Nephron progenitor cell (in vitro differentiated cells): Measurements from ENCODE around the gene GPX8.

Experiments
- DNase-seq: peaks from one replicate; pipeline ENCODE4 v3.0.0; 2021
- H3K27ac Mint-ChIP-seq: 2 replicates; pipeline ENCODE4 v1.8.0; 2021; ENCODE audit warnings: mild to moderate bottlenecking, moderate library complexity, mixed read lengths
- H3K27me3 Mint-ChIP-seq: 2 replicates; pipeline ENCODE4 v1.8.0; 2021; ENCODE audit warnings: mild to moderate bottlenecking, low read depth, mixed read lengths; ENCODE audit not compliant: poor library complexity
- H3K36me3 Mint-ChIP-seq: 2 replicates; pipeline ENCODE4 v1.8.0; 2021; ENCODE audit warnings: low read depth, mixed read lengths
- H3K4me1 Mint-ChIP-seq: 2 replicates; pipeline ENCODE4 v1.8.0; 2021; ENCODE audit warnings: mixed read lengths
- H3K4me3 Mint-ChIP-seq: 2 replicates; pipeline ENCODE4 v1.8.0; 2021; ENCODE audit warnings: mild to moderate bottlenecking, moderate library complexity, mixed read lengths
- H3K9me3 Mint-ChIP-seq: 2 replicates; pipeline ENCODE4 v1.8.0; 2021; ENCODE audit warnings: mild to moderate bottlenecking, moderate library complexity, mixed read lengths
- CTCF ChIP-seq: fragments of 200-600 bp; sonication (generic); IDR thresholded peaks from 2 replicates; pipeline ENCODE4 v1.5.0; 2021; ENCODE audit warnings: antibody characterized with exemption

Gene GPX8

GRCh38 chr5:55187370-55187769 lies 27.4 kb downstream of the GPX8 start:
- H3K27me3 Mint-ChIP-seq, result peaks cover 36% of the 10 kb centered on the region
- no peaks in the 10 kb centered on the region for H3K4me1 Mint-ChIP-seq
- no peak overlapping the region for H3K27ac Mint-ChIP-seq
- no peak overlapping the region for H3K4me3 Mint-ChIP-seq
- no peaks in the 10 kb centered on the region for H3K36me3 Mint-ChIP-seq
- H3K9me3 Mint-ChIP-seq, result no peaks in the 10 kb centered on the region
- TF ChIP-seq CTCF, result no peak
- no peak for DNase-seq

DNA sequence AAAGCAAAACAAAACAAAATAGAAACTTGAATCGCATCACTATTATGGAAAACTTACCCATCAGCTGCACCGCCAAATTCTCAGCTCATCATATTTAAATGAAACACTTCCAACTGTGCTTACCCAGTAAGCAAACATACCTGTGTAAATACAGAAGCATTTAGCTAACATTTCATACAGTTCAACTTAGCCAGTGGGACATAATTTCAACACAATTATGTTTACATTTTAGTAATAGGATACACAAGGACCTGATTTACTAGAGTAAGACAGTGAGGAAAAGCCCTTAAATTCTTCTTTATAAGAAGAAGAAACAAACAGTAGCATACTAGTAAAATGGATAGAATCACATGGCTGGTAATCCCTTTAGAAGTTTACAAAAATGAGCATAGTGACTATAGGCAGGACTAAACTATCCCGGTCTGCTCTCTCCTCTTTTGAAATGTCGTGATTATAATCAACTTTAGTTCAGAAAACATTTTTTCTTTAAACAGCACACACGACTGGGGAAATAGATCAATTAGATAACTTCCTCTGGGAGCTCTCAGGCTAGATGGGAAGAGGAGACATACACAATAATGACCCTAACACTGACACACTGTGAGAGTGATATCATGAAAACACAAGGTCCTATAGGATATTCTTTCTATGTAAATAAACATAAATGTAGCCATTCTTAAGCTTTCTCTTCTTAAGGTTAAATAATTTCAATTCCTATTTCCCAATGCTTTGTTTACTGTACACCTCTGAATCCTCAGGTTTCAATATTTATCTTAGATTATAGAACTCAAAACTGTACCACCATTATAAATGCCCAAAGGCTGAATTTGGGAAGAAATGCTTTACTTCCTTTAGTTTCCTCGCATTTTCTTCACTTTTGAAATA lies 28.9 kb downstream of the GPX8 start:
- no peak overlapping the region for H3K4me3 Mint-ChIP-seq
- no peaks in the 10 kb centered on the region for H3K4me1 Mint-ChIP-seq
- peaks cover 41% of the 10 kb centered on the region for H3K27me3 Mint-ChIP-seq
- TF ChIP-seq CTCF, result no peak
- H3K9me3 Mint-ChIP-seq, result no peaks in the 10 kb centered on the region
- DNase-seq, result no peak
- H3K36me3 Mint-ChIP-seq, result no peaks in the 10 kb centered on the region
- no peak overlapping the region for H3K27ac Mint-ChIP-seq

DNA sequence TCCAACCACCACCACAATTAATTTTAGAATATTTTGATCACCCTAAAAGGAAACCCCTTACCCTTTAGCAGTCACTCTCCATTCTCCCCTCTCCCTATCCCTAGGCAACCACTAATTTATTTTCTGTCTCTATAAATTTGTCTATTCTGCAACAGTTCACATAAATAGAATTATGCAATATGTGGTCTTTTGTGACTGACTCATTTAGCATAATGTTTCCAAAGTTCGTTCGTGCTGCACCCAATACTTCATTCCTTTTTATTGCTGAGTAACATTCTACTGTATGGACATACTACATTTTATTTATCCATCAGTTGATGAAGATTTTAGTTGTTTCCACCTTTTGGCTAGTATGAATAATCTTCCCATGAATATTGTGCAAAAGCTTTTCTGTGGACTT lies 31.2 kb downstream of the GPX8 start:
- Mint-ChIP-seq H3K4me3 (no peak overlapping the region), H3K4me1 (no peaks in the 10 kb centered on the region), H3K36me3 (no peaks in the 10 kb centered on the region), H3K27me3 (peaks cover 42% of the 10 kb centered on the region), H3K27ac (no peak overlapping the region), H3K9me3 (no peaks in the 10 kb centered on the region)
- no peak for TF ChIP-seq CTCF
- no peak for DNase-seq

GRCh38 chr5:55205001-55205400 lies 45.0 kb downstream of the GPX8 start:
- Mint-ChIP-seq H3K27me3 (peaks cover 61% of the 10 kb centered on the region), H3K36me3 (no peaks in the 10 kb centered on the region), H3K27ac (no peak overlapping the region), H3K9me3 (no peaks in the 10 kb centered on the region), H3K4me1 (no peaks in the 10 kb centered on the region), H3K4me3 (no peak overlapping the region)
- TF ChIP-seq CTCF, result no peak
- DNase-seq, result no peak

DNA sequence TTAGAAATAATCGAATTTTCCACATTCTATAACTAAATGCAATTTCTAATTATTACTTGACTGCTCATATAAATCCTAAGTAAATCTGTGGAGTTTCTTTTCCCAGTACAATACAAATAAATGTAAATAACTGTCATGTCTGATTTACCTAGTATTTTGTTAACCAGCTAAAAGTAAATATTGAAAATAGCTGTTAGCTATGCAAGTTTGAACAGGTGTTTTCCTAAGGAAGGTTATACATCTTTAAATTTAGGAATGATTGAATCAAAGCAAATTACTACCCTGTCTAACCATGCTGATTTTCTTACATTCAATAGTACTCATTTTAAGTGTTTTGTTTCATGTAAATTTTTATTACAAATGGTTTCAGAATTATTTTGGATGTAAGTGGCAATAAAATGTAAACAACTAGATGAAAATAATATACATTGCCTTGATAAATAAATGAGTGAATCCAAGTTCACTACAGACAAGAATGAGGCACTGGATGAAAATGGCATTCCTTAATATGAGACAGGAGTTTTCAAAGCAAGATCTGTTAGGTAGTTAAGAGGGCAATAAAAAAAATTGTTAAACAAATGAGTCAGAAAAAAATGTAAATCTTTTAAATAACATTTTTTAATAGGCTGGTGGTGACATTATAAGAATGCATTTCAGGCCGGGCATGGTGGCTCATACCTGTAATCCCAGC lies 51.4 kb downstream of the GPX8 start:
- Mint-ChIP-seq H3K4me1 (no peaks in the 10 kb centered on the region), H3K4me3 (no peak overlapping the region), H3K36me3 (no peaks in the 10 kb centered on the region), H3K27ac (no peak overlapping the region), H3K27me3 (peaks cover 45% of the 10 kb centered on the region), H3K9me3 (no peaks in the 10 kb centered on the region)
- TF ChIP-seq CTCF, result no peak
- DNase-seq, result no peak
